Measurements from ENCODE around the gene SLC16A4. TPM values are rescaled to one million over a fixed set of nuclear protein-coding genes. Genes with fewer than 3 reads are reported as not detected.
A peak's percentile ranks its signal among the peaks of the same experiment; 100 is the strongest.

Gene SLC16A4
- total RNA-seq, 1 experiment from 2014 or later: 0.28 TPM

DNA sequence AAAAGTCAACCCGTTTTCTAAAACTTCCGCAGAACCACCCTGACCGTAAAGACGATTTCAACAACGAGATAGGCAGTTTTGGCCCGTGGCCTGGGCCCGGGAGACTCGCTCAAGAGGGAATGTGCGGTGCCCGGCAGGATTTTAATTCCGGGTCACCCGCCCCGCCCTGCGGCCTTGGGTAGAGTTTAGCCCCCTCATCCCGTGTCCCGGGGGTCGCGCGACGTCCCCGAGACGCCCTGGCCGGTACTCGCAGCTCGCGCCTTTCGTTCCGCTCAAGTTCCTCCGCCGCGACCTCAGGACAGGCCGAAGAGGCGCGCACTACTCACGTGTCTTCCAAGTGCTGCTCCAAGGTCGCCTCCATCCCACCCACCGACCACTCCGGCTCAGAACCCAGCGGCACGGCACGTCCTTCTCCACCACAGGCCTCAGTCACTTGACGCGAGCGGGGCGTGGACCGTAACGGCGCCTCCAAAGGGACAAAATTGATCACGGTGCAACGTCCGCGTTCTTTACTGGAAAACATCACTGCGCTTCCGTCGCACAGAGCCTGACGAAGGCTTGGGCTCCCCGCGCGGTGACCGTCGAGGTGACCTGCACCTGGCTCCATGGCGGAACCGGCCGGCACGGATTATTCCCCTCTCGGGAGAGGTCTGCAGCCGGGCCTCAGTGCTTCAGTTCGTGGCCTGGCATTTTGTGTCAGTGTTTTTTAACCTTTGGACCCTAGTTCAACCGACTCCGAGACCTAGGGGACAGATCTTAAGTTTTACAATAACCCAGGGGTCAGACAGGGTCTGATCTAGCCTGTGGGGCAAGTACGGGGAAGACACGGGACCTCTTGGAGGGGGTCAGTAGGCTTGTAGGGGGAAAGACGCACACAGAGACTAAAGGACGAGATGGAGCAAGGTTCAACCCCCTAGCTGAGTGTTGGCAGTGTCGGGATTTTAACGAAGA, 16.7 kb upstream of the SLC16A4 start, which contains the start of gene LAMTOR5 (continued):
- TF ChIP-seq, protein P1, sequence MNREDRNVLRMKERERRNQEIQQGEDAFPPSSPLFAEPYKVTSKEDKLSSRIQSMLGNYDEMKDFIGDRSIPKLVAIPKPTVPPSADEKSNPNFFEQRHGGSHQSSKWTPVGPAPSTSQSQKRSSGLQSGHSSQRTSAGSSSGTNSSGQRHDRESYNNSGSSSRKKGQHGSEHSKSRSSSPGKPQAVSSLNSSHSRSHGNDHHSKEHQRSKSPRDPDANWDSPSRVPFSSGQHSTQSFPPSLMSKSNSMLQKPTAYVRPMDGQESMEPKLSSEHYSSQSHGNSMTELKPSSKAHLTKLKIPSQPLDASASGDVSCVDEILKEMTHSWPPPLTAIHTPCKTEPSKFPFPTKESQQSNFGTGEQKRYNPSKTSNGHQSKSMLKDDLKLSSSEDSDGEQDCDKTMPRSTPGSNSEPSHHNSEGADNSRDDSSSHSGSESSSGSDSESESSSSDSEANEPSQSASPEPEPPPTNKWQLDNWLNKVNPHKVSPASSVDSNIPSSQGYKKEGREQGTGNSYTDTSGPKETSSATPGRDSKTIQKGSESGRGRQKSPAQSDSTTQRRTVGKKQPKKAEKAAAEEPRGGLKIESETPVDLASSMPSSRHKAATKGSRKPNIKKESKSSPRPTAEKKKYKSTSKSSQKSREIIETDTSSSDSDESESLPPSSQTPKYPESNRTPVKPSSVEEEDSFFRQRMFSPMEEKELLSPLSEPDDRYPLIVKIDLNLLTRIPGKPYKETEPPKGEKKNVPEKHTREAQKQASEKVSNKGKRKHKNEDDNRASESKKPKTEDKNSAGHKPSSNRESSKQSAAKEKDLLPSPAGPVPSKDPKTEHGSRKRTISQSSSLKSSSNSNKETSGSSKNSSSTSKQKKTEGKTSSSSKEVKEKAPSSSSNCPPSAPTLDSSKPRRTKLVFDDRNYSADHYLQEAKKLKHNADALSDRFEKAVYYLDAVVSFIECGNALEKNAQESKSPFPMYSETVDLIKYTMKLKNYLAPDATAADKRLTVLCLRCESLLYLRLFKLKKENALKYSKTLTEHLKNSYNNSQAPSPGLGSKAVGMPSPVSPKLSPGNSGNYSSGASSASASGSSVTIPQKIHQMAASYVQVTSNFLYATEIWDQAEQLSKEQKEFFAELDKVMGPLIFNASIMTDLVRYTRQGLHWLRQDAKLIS (CRISPR knock-in tag; IDR thresholded peaks at IDR 0.05; ENCODE audit: borderline replicate concordance): peak; percentile 92
- TF ChIP-seq JUN (CRISPR knock-in tag; IDR thresholded peaks at IDR 0.05): peak; percentile 83; the same call in 1 of the 2 replicates
- TF ChIP-seq, protein P2, sequence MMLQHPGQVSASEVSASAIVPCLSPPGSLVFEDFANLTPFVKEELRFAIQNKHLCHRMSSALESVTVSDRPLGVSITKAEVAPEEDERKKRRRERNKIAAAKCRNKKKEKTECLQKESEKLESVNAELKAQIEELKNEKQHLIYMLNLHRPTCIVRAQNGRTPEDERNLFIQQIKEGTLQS (CRISPR knock-in tag; conservative IDR thresholded peaks at IDR 0.05): no peak
- TF ChIP-seq HMGA2 (CRISPR knock-in tag; IDR thresholded peaks at IDR 0.05): no peak
- TF ChIP-seq, protein P3, sequence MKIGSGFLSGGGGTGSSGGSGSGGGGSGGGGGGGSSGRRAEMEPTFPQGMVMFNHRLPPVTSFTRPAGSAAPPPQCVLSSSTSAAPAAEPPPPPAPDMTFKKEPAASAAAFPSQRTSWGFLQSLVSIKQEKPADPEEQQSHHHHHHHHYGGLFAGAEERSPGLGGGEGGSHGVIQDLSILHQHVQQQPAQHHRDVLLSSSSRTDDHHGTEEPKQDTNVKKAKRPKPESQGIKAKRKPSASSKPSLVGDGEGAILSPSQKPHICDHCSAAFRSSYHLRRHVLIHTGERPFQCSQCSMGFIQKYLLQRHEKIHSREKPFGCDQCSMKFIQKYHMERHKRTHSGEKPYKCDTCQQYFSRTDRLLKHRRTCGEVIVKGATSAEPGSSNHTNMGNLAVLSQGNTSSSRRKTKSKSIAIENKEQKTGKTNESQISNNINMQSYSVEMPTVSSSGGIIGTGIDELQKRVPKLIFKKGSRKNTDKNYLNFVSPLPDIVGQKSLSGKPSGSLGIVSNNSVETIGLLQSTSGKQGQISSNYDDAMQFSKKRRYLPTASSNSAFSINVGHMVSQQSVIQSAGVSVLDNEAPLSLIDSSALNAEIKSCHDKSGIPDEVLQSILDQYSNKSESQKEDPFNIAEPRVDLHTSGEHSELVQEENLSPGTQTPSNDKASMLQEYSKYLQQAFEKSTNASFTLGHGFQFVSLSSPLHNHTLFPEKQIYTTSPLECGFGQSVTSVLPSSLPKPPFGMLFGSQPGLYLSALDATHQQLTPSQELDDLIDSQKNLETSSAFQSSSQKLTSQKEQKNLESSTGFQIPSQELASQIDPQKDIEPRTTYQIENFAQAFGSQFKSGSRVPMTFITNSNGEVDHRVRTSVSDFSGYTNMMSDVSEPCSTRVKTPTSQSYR (CRISPR knock-in tag; IDR thresholded peaks at IDR 0.05): peak; percentile 87
- TF ChIP-seq ATF1 (CRISPR knock-in tag; IDR thresholded peaks at IDR 0.05): no peak; the same call in 1 of the 2 replicates
- peak; percentile 87 for TF ChIP-seq GABPB1 (CRISPR knock-in tag; IDR thresholded peaks at IDR 0.05)
- no peak for TF ChIP-seq ZNF671 (CRISPR knock-in tag; IDR thresholded peaks at IDR 0.05)
- TF ChIP-seq, protein P4, sequence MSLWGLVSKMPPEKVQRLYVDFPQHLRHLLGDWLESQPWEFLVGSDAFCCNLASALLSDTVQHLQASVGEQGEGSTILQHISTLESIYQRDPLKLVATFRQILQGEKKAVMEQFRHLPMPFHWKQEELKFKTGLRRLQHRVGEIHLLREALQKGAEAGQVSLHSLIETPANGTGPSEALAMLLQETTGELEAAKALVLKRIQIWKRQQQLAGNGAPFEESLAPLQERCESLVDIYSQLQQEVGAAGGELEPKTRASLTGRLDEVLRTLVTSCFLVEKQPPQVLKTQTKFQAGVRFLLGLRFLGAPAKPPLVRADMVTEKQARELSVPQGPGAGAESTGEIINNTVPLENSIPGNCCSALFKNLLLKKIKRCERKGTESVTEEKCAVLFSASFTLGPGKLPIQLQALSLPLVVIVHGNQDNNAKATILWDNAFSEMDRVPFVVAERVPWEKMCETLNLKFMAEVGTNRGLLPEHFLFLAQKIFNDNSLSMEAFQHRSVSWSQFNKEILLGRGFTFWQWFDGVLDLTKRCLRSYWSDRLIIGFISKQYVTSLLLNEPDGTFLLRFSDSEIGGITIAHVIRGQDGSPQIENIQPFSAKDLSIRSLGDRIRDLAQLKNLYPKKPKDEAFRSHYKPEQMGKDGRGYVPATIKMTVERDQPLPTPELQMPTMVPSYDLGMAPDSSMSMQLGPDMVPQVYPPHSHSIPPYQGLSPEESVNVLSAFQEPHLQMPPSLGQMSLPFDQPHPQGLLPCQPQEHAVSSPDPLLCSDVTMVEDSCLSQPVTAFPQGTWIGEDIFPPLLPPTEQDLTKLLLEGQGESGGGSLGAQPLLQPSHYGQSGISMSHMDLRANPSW (CRISPR knock-in tag; conservative IDR thresholded peaks at IDR 0.05; ENCODE audit: low read depth): no peak
- TF ChIP-seq, protein P5, sequence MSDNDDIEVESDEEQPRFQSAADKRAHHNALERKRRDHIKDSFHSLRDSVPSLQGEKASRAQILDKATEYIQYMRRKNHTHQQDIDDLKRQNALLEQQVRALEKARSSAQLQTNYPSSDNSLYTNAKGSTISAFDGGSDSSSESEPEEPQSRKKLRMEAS (CRISPR knock-in tag; IDR thresholded peaks at IDR 0.05): peak; percentile 96
- no peak for TF ChIP-seq GRHL2 (CRISPR knock-in tag; IDR thresholded peaks at IDR 0.05; ENCODE audit: insufficient replicate concordance, severe bottlenecking)
- 0 out of 2 replicates have a peak, but pooled peaks have one; percentile 19 for TF ChIP-seq SMAD4 (CRISPR knock-in tag; IDR thresholded peaks at IDR 0.05)
- TF ChIP-seq, protein P6, sequence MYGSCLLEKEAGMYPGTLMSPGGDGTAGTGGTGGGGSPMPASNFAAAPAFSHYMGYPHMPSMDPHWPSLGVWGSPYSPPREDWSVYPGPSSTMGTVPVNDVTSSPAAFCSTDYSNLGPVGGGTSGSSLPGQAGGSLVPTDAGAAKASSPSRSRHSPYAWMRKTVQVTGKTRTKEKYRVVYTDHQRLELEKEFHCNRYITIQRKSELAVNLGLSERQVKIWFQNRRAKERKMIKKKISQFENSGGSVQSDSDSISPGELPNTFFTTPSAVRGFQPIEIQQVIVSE (CRISPR knock-in tag; IDR thresholded peaks at IDR 0.05; ENCODE audit: borderline replicate concordance): no peak
- TF ChIP-seq ZNF121 (CRISPR knock-in tag; IDR thresholded peaks at IDR 0.05): no peak; the same call in 1 of the 2 replicates
- TF ChIP-seq NFYB (CRISPR knock-in tag; conservative IDR thresholded peaks at IDR 0.05; ENCODE audit: low read depth): no peak
- TF ChIP-seq, protein P7, sequence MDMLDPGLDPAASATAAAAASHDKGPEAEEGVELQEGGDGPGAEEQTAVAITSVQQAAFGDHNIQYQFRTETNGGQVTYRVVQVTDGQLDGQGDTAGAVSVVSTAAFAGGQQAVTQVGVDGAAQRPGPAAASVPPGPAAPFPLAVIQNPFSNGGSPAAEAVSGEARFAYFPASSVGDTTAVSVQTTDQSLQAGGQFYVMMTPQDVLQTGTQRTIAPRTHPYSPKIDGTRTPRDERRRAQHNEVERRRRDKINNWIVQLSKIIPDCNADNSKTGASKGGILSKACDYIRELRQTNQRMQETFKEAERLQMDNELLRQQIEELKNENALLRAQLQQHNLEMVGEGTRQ (CRISPR knock-in tag; IDR thresholded peaks at IDR 0.05): peak; percentile 87
- TF ChIP-seq OVOL2 (CRISPR knock-in tag; IDR thresholded peaks at IDR 0.05; ENCODE audit: borderline replicate concordance): no peak
- peak; percentile 95 for TF ChIP-seq ZNF232 (CRISPR knock-in tag; IDR thresholded peaks at IDR 0.05)
- no peak for TF ChIP-seq FOXJ3 (CRISPR knock-in tag; IDR thresholded peaks at IDR 0.05; ENCODE audit: borderline replicate concordance)
- TF ChIP-seq IRF2 (CRISPR knock-in tag; IDR thresholded peaks at IDR 0.05; ENCODE audit: borderline replicate concordance, low read depth): no peak
- TF ChIP-seq ZNF396 (CRISPR knock-in tag; IDR thresholded peaks at IDR 0.05; ENCODE audit: borderline replicate concordance): no peak
